Activated CD4-positive, CD25-positive, alpha-beta regulatory T cell treated with anti-CD3 and anti-CD28 coated beads, Interleukin-2, amount 50 U/mL, for 16 hours (primary cell): Measurements from ENCODE around the gene B3GAT3.
"Not testable (repeated sequence)": the region's sequence is repeated elsewhere in the genome, so short reads cannot be mapped to it uniquely, and the experiment has no call there.

Source experiments
- DNase-seq: peaks from one replicate; pipeline ENCODE4 v3.0.0-alpha.2; 2020; ENCODE audit warnings: low read depth, low spot score

The B3GAT3 gene

GRCh38 chr11:62645946-62646824 is 24.4 kb upstream of the B3GAT3 start, which contains the start of gene GANAB:
Gene GANAB, minus strand, starts transcription at chr11:62646613. Its CDS starts 14 bp downstream, at chr11:62646599.
- peak; percentile 99 for DNase-seq

- DNase-seq = no peak
Observed at GRCh38 chr11:62645671-62645945, 23.8 kb upstream of the B3GAT3 start.

- no peak for DNase-seq
Observed at GRCh38 chr11:62644220-62644619, 22.4 kb upstream of the B3GAT3 start.

GRCh38 chr11:62632492-62632891 is 10.7 kb upstream of the B3GAT3 start:
- no peak for DNase-seq

GRCh38 chr11:62627713-62628112 is 5.9 kb upstream of the B3GAT3 start:
- no peak for DNase-seq

GRCh38 chr11:62622476-62623089 is 797 bp upstream of the B3GAT3 start:
- DNase-seq = no peak

- no peak for DNase-seq
Observed at GRCh38 chr11:62621027-62621566, 689 bp downstream of the B3GAT3 start.

- not testable (repeated sequence) for DNase-seq
Observed at GRCh38 chr11:62616957-62617356, 4.8 kb downstream of the B3GAT3 start.

- DNase-seq = no peak
Observed at GRCh38 chr11:62615521-62615920, 6.3 kb downstream of the B3GAT3 start.

- no peak for DNase-seq
Observed at GRCh38 chr11:62614275-62614674, 7.5 kb downstream of the B3GAT3 start.

GRCh38 chr11:62613291-62613778 is 8.5 kb downstream of the B3GAT3 start:
- no peak for DNase-seq

GRCh38 chr11:62612366-62613290 is 9.2 kb downstream of the B3GAT3 start, which contains the start of the genes EML3 and ROM1:
Gene EML3, minus strand, starts transcription at chr11:62612775. Its CDS starts 318 bp downstream, at chr11:62612457.
Gene ROM1, plus strand, starts transcription at chr11:62613257. Its CDS starts 25 bp downstream, at chr11:62613282.
- DNase-seq = peak; percentile 71

GRCh38 chr11:62611705-62612365 is 10.0 kb downstream of the B3GAT3 start:
- no peak for DNase-seq

GRCh38 chr11:62610814-62611704 is 10.7 kb downstream of the B3GAT3 start:
- no peak for DNase-seq

GRCh38 chr11:62610403-62610802 is 11.4 kb downstream of the B3GAT3 start:
- no peak for DNase-seq

- no peak for DNase-seq
Observed at GRCh38 chr11:62608776-62609175, 13.0 kb downstream of the B3GAT3 start.

GRCh38 chr11:62607714-62608113 is 14.1 kb downstream of the B3GAT3 start:
- DNase-seq = no peak

GRCh38 chr11:62605902-62606301 is 15.9 kb downstream of the B3GAT3 start:
- no peak for DNase-seq

- DNase-seq = no peak
Observed at GRCh38 chr11:62605467-62605866, 16.3 kb downstream of the B3GAT3 start.
